HUES64 (cell line): ENCODE data around the gene SPRED1.
"Not testable (repeated sequence)": the region's sequence is repeated elsewhere in the genome, so short reads cannot be mapped to it uniquely, and the experiment has no call there.

Source experiments
- H3K27ac ChIP-seq: 2 replicates; pipeline ENCODE4 v1.7.0; 2013; ENCODE audit warnings: low read depth, low read length, inconsistent platforms
- H3K27me3 ChIP-seq: 2 replicates; pipeline ENCODE4 v1.6.1; 2013; ENCODE audit warnings: mild to moderate bottlenecking, low read length; ENCODE audit not compliant: insufficient read depth
- H3K36me3 ChIP-seq: 2 replicates; pipeline ENCODE4 v1.6.1; 2013; ENCODE audit warnings: mild to moderate bottlenecking, low read length; ENCODE audit not compliant: insufficient read depth
- H3K4me1 ChIP-seq: 2 replicates; pipeline ENCODE4 v1.6.1; 2013; ENCODE audit warnings: mild to moderate bottlenecking, low read length, moderate library complexity; ENCODE audit not compliant: insufficient read depth
- H3K4me3 ChIP-seq: 2 replicates; pipeline ENCODE4 v1.5.1; 2013; ENCODE audit warnings: mild to moderate bottlenecking, low read length, moderate library complexity
- H3K9ac ChIP-seq: 2 replicates; pipeline ENCODE4 v1.6.1; 2013; ENCODE audit warnings: mild to moderate bottlenecking, low read depth, low read length
- H3K9me3 ChIP-seq: 2 replicates; pipeline ENCODE4 v1.6.1; 2013; ENCODE audit warnings: low read depth, low read length; ENCODE audit not compliant: insufficient read depth
- WGBS: fragments of 150-250, 120-280 bp; methylation state at CpG from one replicate; pipeline ENCODE4 v1.1.7; 2013; ENCODE audit warnings: missing lambda C conversion rate; 5-methylcytosine and 5-hydroxymethylcytosine counted together

SPRED1 gene

DNA sequence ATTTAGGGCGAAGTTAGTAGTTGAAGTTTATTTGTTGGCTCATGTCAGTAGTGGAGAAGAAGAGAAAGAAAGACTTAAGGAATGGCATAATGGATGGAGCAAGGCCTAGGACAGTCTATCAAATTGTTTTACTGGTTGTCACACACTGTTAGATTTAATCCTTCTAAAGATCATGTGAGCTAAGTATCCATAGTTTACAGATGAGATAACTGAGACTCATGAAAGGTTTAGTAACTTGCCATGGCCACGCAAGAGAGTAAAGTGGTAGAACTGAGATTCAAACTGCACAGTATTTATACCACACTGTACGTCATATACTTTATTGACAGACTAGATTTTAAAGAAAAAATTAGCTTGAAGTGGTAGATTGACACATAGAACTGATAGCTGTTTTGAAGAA, 11.4 kb downstream of the SPRED1 start:
- Histone ChIP-seq H3K36me3 (0 out of 2 replicates have a peak, but pooled peaks cover 11% of the 10 kb centered on the region), H3K9me3 (no peaks in the 10 kb centered on the region), H3K27ac (no peak overlapping the region), H3K4me3 (no peak overlapping the region), H3K27me3 (no peaks in the 10 kb centered on the region), H3K9ac (no peak overlapping the region), H3K4me1 (peaks cover 62% of the 10 kb centered on the region)
- WGBS = 94% methylated on average over 1 of the region's 3 CpGs

DNA sequence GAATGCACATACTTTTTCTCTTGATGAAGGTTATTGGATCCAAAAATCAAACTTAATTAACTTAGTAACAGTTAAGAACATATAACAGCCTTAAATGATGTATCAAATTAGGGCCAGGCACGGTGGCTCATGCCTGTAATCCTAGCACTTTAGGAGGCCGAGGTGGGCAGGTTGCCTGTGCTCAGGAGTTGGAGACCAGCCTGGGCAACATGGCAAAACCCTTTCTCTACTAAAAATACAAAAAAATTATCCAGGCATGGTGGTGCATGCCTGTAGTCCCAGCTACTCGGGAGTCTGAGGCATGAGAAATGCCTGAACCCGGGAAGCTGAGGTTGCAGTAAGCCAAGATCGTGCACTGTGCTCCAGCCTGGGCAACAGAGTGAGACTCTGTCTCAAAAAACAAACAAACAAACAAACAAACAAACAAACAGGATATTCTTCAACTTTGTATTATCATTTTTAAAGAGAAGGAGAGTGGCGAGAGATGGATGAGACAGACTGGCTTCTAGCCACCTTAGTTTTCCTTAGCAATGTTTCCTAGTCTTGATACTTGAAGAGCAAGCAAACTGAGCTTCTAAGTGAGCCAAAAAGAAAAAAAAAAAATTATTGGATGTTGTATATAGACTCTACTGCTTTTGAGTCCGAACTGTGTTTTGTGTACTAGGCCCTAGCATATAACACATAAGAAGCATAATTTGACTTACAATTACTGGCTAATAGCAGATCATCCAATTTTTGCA, 13.8 kb downstream of the SPRED1 start:
- no peak overlapping the region for H3K4me3 ChIP-seq

DNA sequence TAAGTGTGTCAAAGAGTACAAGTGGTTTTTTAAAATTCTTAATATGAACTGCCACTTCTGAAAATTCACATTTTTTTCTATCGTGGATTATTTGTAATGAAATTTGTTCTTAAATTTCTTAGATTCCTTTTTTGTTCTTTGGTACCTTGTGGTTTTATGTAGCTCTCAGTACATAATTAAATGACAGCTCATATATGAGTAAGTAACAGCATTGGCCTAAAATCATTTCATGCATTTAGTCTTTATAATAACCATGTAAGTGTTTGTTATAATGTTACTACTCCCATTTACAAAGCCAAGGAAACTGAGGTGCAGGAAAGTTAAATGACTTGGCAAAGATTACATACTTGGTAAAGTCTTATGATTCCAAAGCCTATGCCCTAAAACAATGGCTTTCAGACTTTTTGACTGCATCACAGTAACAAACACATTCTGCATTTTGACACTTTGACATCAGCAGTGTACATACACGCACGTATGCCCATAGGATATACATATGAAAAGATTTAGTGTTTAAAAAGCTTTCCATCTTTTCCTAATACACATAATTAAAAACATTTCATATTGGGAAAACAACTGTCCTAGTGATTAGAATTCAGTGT, 14.9 kb downstream of the SPRED1 start:
- Histone ChIP-seq H3K27me3 (no peaks in the 10 kb centered on the region), H3K27ac (no peak overlapping the region), H3K4me3 (no peak overlapping the region), H3K36me3 (peaks cover 17% of the 10 kb centered on the region; the same call in 1 of the 2 replicates), H3K9ac (no peak overlapping the region), H3K4me1 (peaks cover 30% of the 10 kb centered on the region), H3K9me3 (no peaks in the 10 kb centered on the region)
- WGBS = 94% methylated on average over 2 of the region's 3 CpGs

More for the DNA sequence above, 13.8 kb downstream of the SPRED1 start:
- Histone ChIP-seq H3K9ac (no peak overlapping the region), H3K27ac (no peak overlapping the region), H3K36me3 (peaks cover 17% of the 10 kb centered on the region; the same call in 1 of the 2 replicates), H3K27me3 (no peaks in the 10 kb centered on the region), H3K4me1 (peaks cover 41% of the 10 kb centered on the region), H3K9me3 (no peaks in the 10 kb centered on the region)
- WGBS = 82% methylated on average over 7 of the region's 7 CpGs

DNA sequence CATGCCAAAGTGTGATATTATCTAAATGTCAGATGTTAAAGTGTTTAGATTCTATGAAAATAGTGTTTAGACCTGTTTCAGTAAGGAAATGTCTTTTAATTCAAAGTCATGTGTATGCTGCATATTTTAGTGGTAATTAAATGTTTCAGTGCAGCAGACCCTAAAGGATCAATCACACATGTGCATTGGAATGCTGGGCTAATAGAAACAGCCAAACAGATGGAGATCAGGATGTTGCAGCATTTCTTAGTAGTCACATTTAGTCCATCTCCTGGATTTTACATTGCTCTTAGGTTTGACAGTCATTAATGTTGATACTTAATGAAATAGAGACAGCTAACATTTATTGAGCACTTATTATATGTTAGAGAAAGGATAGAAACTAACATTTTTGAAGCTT, 18.5 kb downstream of the SPRED1 start:
- Histone ChIP-seq H3K36me3 (peaks cover 17% of the 10 kb centered on the region; the same call in 1 of the 2 replicates), H3K27ac (no peak overlapping the region), H3K4me1 (0 out of 2 replicates have a peak, but pooled peaks cover 10% of the 10 kb centered on the region), H3K9me3 (no peaks in the 10 kb centered on the region), H3K4me3 (no peak overlapping the region), H3K9ac (no peak overlapping the region), H3K27me3 (no peaks in the 10 kb centered on the region)

DNA sequence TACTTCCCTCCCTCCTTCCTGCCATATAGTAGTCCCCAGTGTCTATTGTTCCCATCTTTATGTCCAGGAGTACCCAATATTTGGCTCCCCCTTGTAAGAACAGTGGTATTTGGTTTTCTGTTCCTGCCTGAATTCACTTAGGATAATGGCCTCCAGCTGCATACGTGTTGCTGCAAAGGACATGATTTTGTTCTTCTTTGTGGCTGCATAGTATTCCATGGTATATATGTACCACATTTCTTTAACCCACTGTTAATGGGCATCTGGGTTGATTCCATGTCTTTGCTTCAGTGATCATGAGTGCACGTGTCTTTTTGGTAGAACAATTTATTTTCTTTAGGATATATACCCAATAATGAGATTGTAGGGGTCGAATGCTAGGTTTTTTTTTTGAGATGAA, 19.3 kb downstream of the SPRED1 start:
- H3K27ac ChIP-seq = no peak overlapping the region
- 0 out of 2 replicates have a peak, but pooled peaks cover 6% of the 10 kb centered on the region for H3K4me1 ChIP-seq
- 89% methylated on average over 1 of the region's 3 CpGs for WGBS
- H3K27me3 ChIP-seq = no peaks in the 10 kb centered on the region
- no peak overlapping the region for H3K4me3 ChIP-seq
- peaks cover 24% of the 10 kb centered on the region; the same call in 1 of the 2 replicates for H3K36me3 ChIP-seq
- H3K9me3 ChIP-seq = no peaks in the 10 kb centered on the region
- no peak overlapping the region for H3K9ac ChIP-seq

DNA sequence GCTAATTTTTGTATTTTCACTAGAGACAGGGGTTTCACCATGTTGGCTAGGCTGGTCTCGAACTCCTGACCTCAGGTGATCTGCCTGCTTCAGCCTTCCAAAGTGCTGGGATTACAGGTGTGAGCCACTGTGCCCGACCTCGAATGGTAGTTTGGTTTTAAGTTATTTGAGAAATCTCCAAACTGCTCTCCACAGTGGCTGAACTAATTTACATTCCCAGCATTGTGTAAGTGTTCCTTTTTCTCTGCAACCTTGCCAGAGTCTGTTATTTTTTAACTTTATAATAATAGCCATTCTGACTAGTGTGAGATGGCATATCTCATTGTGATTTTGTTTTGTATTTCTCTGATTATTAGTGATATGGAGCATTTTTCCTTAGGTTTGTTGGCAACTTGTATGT, 19.8 kb downstream of the SPRED1 start:
- H3K27me3 ChIP-seq, H3K9ac ChIP-seq, H3K4me3 ChIP-seq, H3K9me3 ChIP-seq, H3K4me1 ChIP-seq, H3K27ac ChIP-seq: not testable (repeated sequence)
- H3K36me3 ChIP-seq = peaks cover 24% of the 10 kb centered on the region; the same call in 1 of the 2 replicates
- WGBS = 71% methylated on average over 3 of the region's 3 CpGs

DNA sequence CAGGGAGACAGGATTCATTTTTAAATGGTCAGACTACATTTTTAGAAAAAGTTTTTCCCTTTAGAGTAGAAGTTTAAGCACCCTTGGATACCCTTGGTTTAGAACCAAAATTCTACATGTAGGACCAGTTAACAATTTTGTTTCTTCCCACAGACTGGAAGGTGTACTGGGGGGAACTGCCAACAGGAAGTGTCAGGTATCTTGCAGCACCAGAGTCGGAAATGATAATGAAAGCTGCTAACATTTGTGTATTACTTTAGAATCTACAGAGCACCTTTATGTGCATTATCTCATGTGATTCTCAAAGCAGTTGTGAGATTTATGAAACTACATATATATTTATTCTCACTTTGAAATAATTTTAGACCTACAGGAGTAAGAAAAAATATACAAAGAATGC, 21.5 kb downstream of the SPRED1 start:
- Histone ChIP-seq H3K9me3 (no peaks in the 10 kb centered on the region), H3K4me3 (no peak overlapping the region), H3K9ac (no peak overlapping the region), H3K36me3 (peaks cover 12% of the 10 kb centered on the region; the same call in 1 of the 2 replicates), H3K4me1 (0 out of 2 replicates have a peak, but pooled peaks cover 6% of the 10 kb centered on the region), H3K27me3 (no peaks in the 10 kb centered on the region), H3K27ac (no peak overlapping the region)
- WGBS = 92% methylated on average over 1 of the region's 1 CpG

DNA sequence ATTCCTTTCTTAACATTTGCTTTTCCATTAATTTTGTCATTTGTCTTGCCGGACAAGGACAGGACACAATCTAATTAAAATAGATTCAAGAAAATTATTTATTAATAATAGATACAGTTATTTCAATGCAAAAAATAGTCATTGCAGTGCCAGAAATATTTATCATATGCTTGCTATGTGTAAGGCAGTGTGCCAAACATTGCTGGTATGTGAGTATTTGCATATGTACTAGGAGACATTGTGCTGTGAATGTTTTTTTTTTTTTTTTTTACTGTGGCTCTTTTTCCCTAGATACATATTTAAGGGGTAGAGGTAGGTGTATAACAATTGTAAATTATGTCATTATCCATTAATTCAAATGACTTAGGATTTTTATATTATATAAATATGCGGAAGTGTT, 23.3 kb downstream of the SPRED1 start:
- H3K27me3 ChIP-seq = no peaks in the 10 kb centered on the region
- H3K9ac ChIP-seq = no peak overlapping the region
- WGBS = no CpG with 5 or more reads among the region's 2 CpGs
- H3K4me1 ChIP-seq = 0 out of 2 replicates have a peak, but pooled peaks cover 6% of the 10 kb centered on the region
- H3K27ac ChIP-seq = no peak overlapping the region
- H3K4me3 ChIP-seq = no peak overlapping the region
- H3K36me3 ChIP-seq = 0 out of 2 replicates have a peak, but pooled peaks cover 7% of the 10 kb centered on the region
- H3K9me3 ChIP-seq = no peaks in the 10 kb centered on the region

DNA sequence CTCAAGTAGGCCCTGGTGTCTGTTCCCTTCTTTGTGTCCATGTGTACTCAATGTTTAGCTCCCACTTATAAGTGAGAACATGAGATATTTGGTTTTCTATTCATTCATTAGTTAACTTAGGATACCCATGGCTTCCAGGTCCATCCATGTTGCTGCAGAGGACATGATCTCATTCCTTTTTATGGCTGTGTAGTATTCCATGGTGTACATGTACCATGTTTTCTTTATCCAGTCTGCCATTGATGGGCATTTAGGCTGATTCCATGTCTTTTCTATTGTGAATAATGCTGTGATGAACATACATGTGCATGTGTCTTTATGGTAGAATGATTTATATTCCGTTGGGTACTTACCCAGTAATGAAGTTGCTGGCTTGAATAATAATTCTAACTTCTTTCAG, 24.6 kb downstream of the SPRED1 start:
- H3K27ac ChIP-seq, H3K27me3 ChIP-seq, H3K36me3 ChIP-seq, H3K4me1 ChIP-seq, H3K4me3 ChIP-seq, H3K9ac ChIP-seq, H3K9me3 ChIP-seq: not testable (repeated sequence)
- WGBS = 0% methylated on average over 1 of the region's 1 CpG

DNA sequence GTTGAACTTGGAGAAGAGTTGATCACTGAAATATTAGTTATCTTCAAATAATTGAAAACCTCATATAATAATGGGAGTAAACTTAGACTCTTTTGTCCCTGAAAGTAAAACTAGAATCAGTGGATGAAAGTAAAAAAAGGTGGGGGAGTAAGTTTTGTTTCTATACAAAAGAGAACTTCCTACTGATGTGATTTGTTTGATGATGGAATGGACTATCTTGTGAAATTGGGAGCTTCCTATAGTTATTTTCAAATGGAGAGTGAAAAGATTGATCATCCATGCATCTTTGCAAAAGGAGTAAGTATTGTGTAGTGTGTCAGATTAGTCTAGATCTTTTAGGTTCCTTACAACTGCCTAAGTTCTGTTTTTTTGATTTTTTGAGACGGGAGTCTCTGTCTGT, 28.4 kb downstream of the SPRED1 start:
- 100% methylated on average over 1 of the region's 1 CpG for WGBS
- H3K4me1 ChIP-seq = peaks cover 7% of the 10 kb centered on the region; the same call in 1 of the 2 replicates
- no peak overlapping the region for H3K4me3 ChIP-seq
- no peaks in the 10 kb centered on the region for H3K9me3 ChIP-seq
- no peak overlapping the region for H3K27ac ChIP-seq
- H3K36me3 ChIP-seq = 0 out of 2 replicates have a peak, but pooled peaks cover 7% of the 10 kb centered on the region
- no peaks in the 10 kb centered on the region for H3K27me3 ChIP-seq
- no peak overlapping the region for H3K9ac ChIP-seq

DNA sequence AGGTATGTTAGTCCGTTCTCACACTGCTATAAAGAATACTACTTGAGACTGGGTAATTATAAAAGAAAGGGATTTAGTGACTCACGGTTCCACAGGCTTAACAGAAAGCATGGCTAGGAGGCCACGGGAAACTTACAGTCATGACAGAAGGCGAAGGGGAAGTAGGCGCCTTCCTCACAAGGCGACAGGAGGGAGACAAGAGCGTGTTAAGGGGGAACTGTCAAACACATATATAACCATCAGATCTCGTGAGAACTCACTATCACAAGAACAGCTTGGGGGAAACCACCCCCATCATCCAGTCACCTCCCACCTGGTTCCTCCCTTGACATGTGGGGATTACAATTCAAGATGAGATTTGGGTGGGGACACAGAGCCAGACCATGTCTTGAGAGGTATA, 30.4 kb downstream of the SPRED1 start:
- H3K9me3 ChIP-seq = no peaks in the 10 kb centered on the region
- H3K36me3 ChIP-seq = peaks cover 6% of the 10 kb centered on the region; the same call in 1 of the 2 replicates
- 74% methylated on average over 7 of the region's 8 CpGs for WGBS
- H3K27me3 ChIP-seq = no peaks in the 10 kb centered on the region
- H3K4me1 ChIP-seq = peaks cover 7% of the 10 kb centered on the region; the same call in 1 of the 2 replicates
- H3K27ac ChIP-seq = no peak overlapping the region
- H3K9ac ChIP-seq = no peak overlapping the region
- no peak overlapping the region for H3K4me3 ChIP-seq
